AG04449 (cell line): ENCODE results near the gene NUDT16L1.

Experiments
- CTCF ChIA-PET: fragments of 350-600 bp; formaldehyde crosslinking; extraction: SDS; loops from one replicate; lab custom pipeline; 2021; ENCODE audit warnings: antibody characterized with exemption; lab: Yijun Ruan, JAX
- POLR2A ChIA-PET: fragments of 400-600, 350-600 bp; formaldehyde crosslinking; extraction: SDS; loops from one replicate; lab custom pipeline; 2020; ENCODE audit warnings: antibody characterized with exemption, inconsistent platforms; lab: Yijun Ruan, JAX
- DNase-seq: peaks from one replicate; pipeline ENCODE4 v3.0.0-alpha.2; 2010; ENCODE audit warnings: low read depth, low spot score
- H3K4me3 ChIP-seq: 2 replicates; pipeline ENCODE4 v1.5.1; 2011; ENCODE audit warnings: low read depth, mild to moderate bottlenecking, control low read depth, low read length
- TF ChIP-seq, protein P1 (sequence below): IDR thresholded peaks from one replicate; pipeline ENCODE4 v1.5.1; 2011; ENCODE audit warnings: mild to moderate bottlenecking, moderate library complexity, low read length, control low read depth, inconsistent platforms; ENCODE audit not compliant: insufficient read depth; ENCODE audit errors: missing control alignments

NUDT16L1 gene

DNA sequence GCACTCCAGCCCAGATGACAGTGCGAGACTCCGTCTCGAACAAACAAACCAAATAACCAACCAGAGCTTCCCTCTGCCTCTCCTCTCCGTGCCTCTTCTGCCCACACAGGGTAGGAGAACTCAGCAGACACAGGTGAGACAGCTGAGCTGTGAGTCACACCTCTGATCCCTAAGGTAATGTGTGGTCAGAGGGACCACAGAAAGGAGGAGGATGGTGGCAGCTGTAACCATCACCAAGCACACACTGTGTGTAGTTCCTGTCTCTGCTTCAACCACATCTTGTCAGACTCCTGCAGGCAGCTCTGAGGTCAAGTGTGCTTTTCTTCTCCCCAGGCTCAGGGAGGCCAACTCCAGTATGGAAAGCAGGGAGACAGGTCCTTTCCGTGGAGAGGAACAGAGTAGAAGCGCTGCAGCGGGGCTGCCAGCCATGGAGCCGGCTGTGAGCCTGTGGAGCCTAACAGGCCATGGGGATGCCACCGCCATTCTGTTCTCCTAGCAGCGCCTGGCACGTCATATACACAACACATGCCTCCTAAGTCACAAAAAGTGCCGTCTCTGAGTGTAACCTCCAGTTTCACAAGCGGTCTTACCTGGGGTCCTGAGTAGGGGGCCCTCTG, 7.1 kb downstream of the NUDT16L1 start:
- TF ChIP-seq, protein P1, sequence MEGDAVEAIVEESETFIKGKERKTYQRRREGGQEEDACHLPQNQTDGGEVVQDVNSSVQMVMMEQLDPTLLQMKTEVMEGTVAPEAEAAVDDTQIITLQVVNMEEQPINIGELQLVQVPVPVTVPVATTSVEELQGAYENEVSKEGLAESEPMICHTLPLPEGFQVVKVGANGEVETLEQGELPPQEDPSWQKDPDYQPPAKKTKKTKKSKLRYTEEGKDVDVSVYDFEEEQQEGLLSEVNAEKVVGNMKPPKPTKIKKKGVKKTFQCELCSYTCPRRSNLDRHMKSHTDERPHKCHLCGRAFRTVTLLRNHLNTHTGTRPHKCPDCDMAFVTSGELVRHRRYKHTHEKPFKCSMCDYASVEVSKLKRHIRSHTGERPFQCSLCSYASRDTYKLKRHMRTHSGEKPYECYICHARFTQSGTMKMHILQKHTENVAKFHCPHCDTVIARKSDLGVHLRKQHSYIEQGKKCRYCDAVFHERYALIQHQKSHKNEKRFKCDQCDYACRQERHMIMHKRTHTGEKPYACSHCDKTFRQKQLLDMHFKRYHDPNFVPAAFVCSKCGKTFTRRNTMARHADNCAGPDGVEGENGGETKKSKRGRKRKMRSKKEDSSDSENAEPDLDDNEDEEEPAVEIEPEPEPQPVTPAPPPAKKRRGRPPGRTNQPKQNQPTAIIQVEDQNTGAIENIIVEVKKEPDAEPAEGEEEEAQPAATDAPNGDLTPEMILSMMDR, result no peak
- CTCF ChIA-PET, result interaction anchor here (1.4 to 1.5 kb wide), 2 partner anchors 10 to 255 kb away, joined by 4 read pairs; no protein-coding TSS in a partner anchor
- POLR2A ChIA-PET, result no interaction called here
- DNase-seq, result no peak
- H3K4me3 ChIP-seq, result no peak overlapping the region

DNA sequence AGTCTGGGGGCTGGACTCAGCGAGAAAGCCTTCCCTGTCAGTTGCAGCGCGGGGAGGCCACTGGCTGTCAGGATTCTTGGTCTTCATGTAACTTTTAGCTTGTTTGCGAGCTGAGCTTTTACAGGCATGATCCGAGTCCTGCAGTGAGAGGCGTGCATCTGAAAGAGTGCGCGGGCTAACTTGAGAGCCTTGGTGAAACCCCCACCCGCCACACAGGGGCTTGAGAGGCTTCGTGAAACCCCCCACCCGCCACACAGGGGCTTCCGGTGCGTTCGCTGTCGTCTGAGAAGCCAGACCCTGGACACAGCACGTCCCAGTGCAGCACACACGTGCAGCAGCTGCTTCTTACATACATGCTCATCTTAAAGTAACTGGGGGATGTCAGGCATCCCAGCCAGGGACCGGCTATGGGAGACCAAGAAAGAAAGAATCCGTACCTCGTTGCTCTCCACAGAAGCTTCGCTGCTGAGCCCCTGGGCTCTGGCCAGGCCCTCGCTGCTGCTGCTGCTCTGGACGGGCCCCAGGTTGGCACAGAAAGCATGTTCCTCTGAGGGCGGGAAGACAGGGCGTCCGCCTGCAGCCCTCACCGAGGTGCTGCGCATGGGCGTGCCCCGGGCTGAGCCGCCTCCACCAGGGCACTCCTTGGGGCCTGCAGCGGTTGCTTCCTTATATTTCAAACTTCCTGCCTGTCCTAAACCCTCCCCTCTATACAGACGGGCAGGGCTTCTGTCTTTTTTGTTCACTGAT, 7.8 kb downstream of the NUDT16L1 start:
- H3K4me3 ChIP-seq, result no peak overlapping the region
- ChIA-PET CTCF (interaction anchor here (1.4 kb wide), 1 partner anchor 9 kb away, joined by 4 read pairs; no protein-coding TSS in a partner anchor), POLR2A (no interaction called here)
- DNase-seq, result no peak
- TF ChIP-seq, protein P1, result no peak

DNA sequence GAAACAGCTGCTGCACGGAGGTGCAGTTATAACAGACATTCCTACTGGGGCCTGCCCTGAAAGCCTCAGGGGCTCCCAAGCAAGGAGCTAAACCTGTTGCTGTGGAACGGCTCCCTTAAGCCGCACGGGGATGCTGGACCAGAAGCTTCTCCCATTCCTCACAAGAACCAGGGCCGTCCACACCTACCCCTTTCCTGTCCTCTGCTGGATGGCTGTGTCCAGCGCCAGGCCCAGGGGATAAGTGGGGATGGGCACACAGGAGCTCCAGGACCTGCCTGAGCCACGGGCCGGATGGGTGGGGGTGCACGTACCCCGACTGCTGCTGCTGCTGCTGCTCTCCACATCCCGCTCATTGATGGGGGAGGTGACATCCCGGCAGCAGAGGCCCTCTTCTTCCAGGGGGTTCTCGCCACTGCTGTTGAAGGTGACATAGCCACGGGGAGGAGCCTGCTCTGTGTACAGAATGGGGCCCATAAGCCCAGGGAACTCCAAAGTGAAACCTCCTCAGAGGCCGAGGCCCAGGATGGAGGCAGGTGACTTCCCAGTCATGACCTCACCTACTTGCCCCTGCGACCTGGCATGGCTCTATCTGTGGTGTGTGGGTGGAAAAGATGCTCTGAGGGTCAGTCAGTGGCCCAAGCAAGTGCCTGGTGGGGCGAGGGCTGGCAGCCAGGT, 8.6 kb downstream of the NUDT16L1 start:
- TF ChIP-seq, protein P1, result no peak
- POLR2A ChIA-PET, result no interaction called here
- CTCF ChIA-PET, result no interaction called here
- DNase-seq, result no peak
- no peak overlapping the region for H3K4me3 ChIP-seq

DNA sequence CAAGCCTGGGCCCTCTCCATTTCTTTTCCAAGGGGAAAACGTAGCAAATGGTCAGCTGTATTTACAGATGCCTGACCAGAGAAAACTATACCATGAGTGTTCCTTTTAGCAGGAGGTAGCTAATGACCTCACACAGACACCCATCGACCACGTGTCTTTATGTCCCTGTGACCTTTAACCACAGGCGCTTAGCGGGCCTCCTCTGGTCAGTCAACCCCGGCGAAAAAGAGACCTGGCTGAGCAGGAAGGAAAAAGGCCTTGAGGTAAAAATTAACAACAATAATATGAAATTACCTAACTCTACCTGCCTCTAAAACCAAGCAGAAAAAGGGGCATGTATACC, 9.1 kb downstream of the NUDT16L1 start:
- TF ChIP-seq, protein P1, result no peak
- H3K4me3 ChIP-seq, result no peak overlapping the region
- CTCF ChIA-PET, result no interaction called here
- DNase-seq, result no peak
- POLR2A ChIA-PET, result no interaction called here

DNA sequence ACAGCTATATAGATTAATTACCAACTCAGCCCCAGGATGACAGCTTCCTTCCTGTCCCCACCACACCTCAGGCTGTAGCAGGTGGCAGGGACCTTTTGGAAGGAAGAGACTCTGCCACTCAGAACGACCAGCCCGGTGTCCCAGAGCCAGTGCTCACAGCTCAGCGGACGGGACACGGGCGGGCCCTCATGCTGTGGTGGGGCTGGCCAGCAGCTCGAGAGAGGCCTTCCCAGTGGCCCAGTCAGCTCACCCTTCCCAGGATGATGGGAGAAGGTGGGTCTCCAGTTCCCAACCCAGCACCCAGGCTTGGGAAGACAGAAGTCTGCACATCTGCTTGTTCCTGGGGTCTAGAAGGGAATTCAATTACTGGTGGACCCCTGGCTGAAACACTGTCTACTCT, 10.5 kb downstream of the NUDT16L1 start:
- no peak for DNase-seq
- H3K4me3 ChIP-seq, result no peak overlapping the region
- ChIA-PET CTCF (interaction anchor here (1.2 kb wide), 1 partner anchor 9 kb away, joined by 4 read pairs; no protein-coding TSS in a partner anchor), POLR2A (interaction anchor here (0.8 kb wide), 1 partner anchor 13 kb away, joined by 3 read pairs; no protein-coding TSS in a partner anchor)
- TF ChIP-seq, protein P1, result no peak

DNA sequence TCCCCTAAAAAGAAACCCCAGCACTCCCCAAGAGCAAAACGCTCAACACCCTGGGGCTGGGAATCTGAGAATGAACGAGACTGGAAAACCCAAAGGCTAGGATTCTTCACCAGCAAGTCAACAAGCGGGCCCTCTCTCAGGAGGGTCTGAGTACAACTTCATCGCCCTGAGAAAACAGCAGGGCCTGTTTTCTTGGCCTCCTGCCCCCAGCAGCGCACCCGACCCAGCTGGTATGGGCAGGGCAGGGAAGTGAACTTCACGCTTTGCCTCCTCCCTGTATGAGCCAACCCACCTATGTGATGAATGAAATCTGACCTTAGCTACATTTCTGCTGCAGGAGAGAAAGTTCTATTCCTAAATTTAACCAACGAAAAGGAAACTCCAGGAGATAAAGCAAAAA, 11.1 kb downstream of the NUDT16L1 start:
- DNase-seq, result no peak
- ChIA-PET POLR2A (interaction anchor here (0.8 kb wide), 1 partner anchor 14 kb away, joined by 3 read pairs; no protein-coding TSS in a partner anchor), CTCF (interaction anchor here (1.2 to 1.4 kb wide), 2 partner anchors 10 to 251 kb away, joined by 4 read pairs; no protein-coding TSS in a partner anchor)
- no peak overlapping the region for H3K4me3 ChIP-seq
- TF ChIP-seq, protein P1, result no peak
